Natural killer cell (primary cell): ENCODE results near the gene TGFBR1. TPM values are rescaled to one million over a fixed set of nuclear protein-coding genes. Genes with fewer than 3 reads are reported as not detected.

Experiments
- ATAC-seq, 3 donors: fragments of 150-1000 bp in 2 of 3; fragments of 200-7000 bp in 1 of 3; cut with Tn5 transposase; 1 replicate in 1 of 3; 2 replicates in 2 of 3; pipeline ENCODE4 v1.10.0; 2021; ENCODE audit warnings: mild to moderate bottlenecking in 2 of 3, moderate library complexity in 2 of 3
- DNase-seq, 2 donors: peaks; one replicate each; pipeline versions ENCODE4 v3.0.0 to v3.0.0-alpha.2; 2013 to 2021; ENCODE audit warnings: mixed read lengths in 1 of 2
- H3K27ac ChIP-seq: one replicate; pipeline ENCODE4 v1.5.1; 2013; ENCODE audit warnings: mild to moderate bottlenecking, low read length
- H3K27me3 ChIP-seq: one replicate; pipeline ENCODE4 v1.6.1; 2013; ENCODE audit warnings: low read length; ENCODE audit not compliant: control insufficient read depth, insufficient read depth
- H3K36me3 ChIP-seq: one replicate; pipeline ENCODE4 v1.6.1; 2013; ENCODE audit warnings: low read length; ENCODE audit not compliant: control insufficient read depth, insufficient read depth
- H3K4me1 ChIP-seq: one replicate; pipeline ENCODE4 v1.6.1; 2013; ENCODE audit warnings: low read length; ENCODE audit not compliant: control insufficient read depth, insufficient read depth
- H3K4me3 ChIP-seq: one replicate; pipeline ENCODE4 v1.5.1; 2013; ENCODE audit warnings: low read length
- H3K9me3 ChIP-seq: one replicate; pipeline ENCODE4 v1.6.1; 2013; ENCODE audit warnings: low read length; ENCODE audit not compliant: control insufficient read depth, insufficient read depth
- H3K27ac Mint-ChIP-seq, 2 donors: one replicate each; pipeline ENCODE4 v1.8.0; 2022; ENCODE audit warnings: mild to moderate bottlenecking in 2 of 2, mixed read lengths in 2 of 2, moderate library complexity in 1 of 2
- H3K27me3 Mint-ChIP-seq, 2 donors: one replicate each; pipeline ENCODE4 v1.8.0; 2022; ENCODE audit warnings: low read depth in 2 of 2, mixed read lengths in 2 of 2
- H3K36me3 Mint-ChIP-seq: one replicate; pipeline ENCODE4 v1.8.0; 2022; ENCODE audit warnings: mixed read lengths
- H3K4me1 Mint-ChIP-seq, 2 donors: one replicate each; pipeline ENCODE4 v1.8.0; 2022; ENCODE audit warnings: mixed read lengths in 2 of 2
- H3K4me3 Mint-ChIP-seq: one replicate; pipeline ENCODE4 v1.8.0; 2022; ENCODE audit warnings: mild to moderate bottlenecking, moderate library complexity, mixed read lengths
- H3K9me3 Mint-ChIP-seq, 2 donors: one replicate each; pipeline ENCODE4 v1.8.0; 2022; ENCODE audit warnings: mixed read lengths in 2 of 2
- CTCF ChIP-seq: fragments of 200-600 bp; IDR thresholded peaks from one replicate; pipeline ENCODE4 v1.8.0; 2022; ENCODE audit warnings: antibody characterized with exemption
- WGBS: methylation state at CpG from one replicate; pipeline ENCODE4 v1.1.7; 2013; ENCODE audit warnings: missing lambda C conversion rate; ENCODE audit not compliant: insufficient coverage; 5-methylcytosine and 5-hydroxymethylcytosine counted together
- intact Hi-C: fragments of 100-400 bp; cut with micrococcal nuclease; formaldehyde crosslinking; loops from one replicate; pipeline ENCODE4 v1.14.2; 2022
- total RNA-seq, 4 donors: library from RNA; stranded (reverse); fragments of 120-200 nt in 1 of 4; gene quantifications; one replicate each; pipeline versions ENCODE4 v1.2.3 to v1.2.4, GENCODE V29; 2013 to 2022

TGFBR1 gene
- total RNA-seq, 3 donors from 2014 or later (not counting 1 experiment from before 2014, with no cell fraction given) = 78.0 to 120 (median 113) TPM

GRCh38 chr9:99060621-99061020, 44.3 kb upstream of the TGFBR1 start:
- WGBS = 94% methylated on average over 2 of the region's 2 CpGs
- no peaks in the 10 kb centered on the region for H3K9me3 ChIP-seq
- Mint-ChIP-seq H3K4me1 (peaks cover 86% of the 10 kb centered on the region in 2 donors), H3K4me3 (peak overlapping the region; percentile 36), H3K27ac (peak overlapping the region; percentile 57 to 85), H3K36me3 (peaks cover 6% of the 10 kb centered on the region), H3K27me3 (no peaks in the 10 kb centered on the region), H3K9me3 (peaks cover 0 to 4% of the 10 kb centered on the region in 2 donors)
- no peak for TF ChIP-seq CTCF
- no peaks in the 10 kb centered on the region for H3K36me3 ChIP-seq
- H3K27me3 ChIP-seq = no peaks in the 10 kb centered on the region
- no peak for ATAC-seq
- no peak overlapping the region for H3K4me3 ChIP-seq
- peak overlapping the region; percentile 82 for H3K27ac ChIP-seq
- peaks cover 45% of the 10 kb centered on the region for H3K4me1 ChIP-seq
- no peak for DNase-seq
- intact Hi-C loops = no loop called here

GRCh38 chr9:99062549-99062948, 42.4 kb upstream of the TGFBR1 start:
- no peaks in the 10 kb centered on the region for H3K36me3 Mint-ChIP-seq
- intact Hi-C loops = no loop called here
- Histone ChIP-seq H3K36me3 (no peaks in the 10 kb centered on the region), H3K4me1 (peaks cover 33% of the 10 kb centered on the region), H3K27me3 (no peaks in the 10 kb centered on the region), H3K27ac (no peak overlapping the region), H3K9me3 (no peaks in the 10 kb centered on the region), H3K4me3 (no peak overlapping the region)
- DNase-seq (no peak), ATAC-seq (no peak)
- H3K27me3 Mint-ChIP-seq = no peaks in the 10 kb centered on the region
- H3K27ac Mint-ChIP-seq = no peak overlapping the region
- peaks cover 68 to 73% of the 10 kb centered on the region in 2 donors for H3K4me1 Mint-ChIP-seq
- TF ChIP-seq CTCF = no peak
- H3K9me3 Mint-ChIP-seq = peaks cover 0 to 2% of the 10 kb centered on the region in 2 donors
- no peak overlapping the region for H3K4me3 Mint-ChIP-seq
- 100% methylated on average over 1 of the region's 1 CpG for WGBS

GRCh38 chr9:99063522-99063921, 41.4 kb upstream of the TGFBR1 start:
- no peak for TF ChIP-seq CTCF
- WGBS = 100% methylated on average over 1 of the region's 1 CpG
- H3K36me3 ChIP-seq = no peaks in the 10 kb centered on the region
- Mint-ChIP-seq H3K9me3 (peaks cover 0 to 2% of the 10 kb centered on the region in 2 donors), H3K4me3 (no peak overlapping the region), H3K27me3 (no peaks in the 10 kb centered on the region), H3K4me1 (peaks cover 62 to 70% of the 10 kb centered on the region in 2 donors), H3K27ac (peak overlapping the region in 1 of 2 donors; percentile 13), H3K36me3 (no peaks in the 10 kb centered on the region)
- ATAC-seq (no peak), DNase-seq (no peak)
- intact Hi-C loops = no loop called here
- no peak overlapping the region for H3K27ac ChIP-seq
- H3K4me1 ChIP-seq = peaks cover 24% of the 10 kb centered on the region
- H3K9me3 ChIP-seq = no peaks in the 10 kb centered on the region
- no peak overlapping the region for H3K4me3 ChIP-seq
- no peaks in the 10 kb centered on the region for H3K27me3 ChIP-seq

GRCh38 chr9:99066571-99066970, 38.3 kb upstream of the TGFBR1 start:
- Mint-ChIP-seq H3K27me3 (no peaks in the 10 kb centered on the region), H3K9me3 (peaks cover 0 to 2% of the 10 kb centered on the region in 2 donors), H3K36me3 (no peaks in the 10 kb centered on the region), H3K4me3 (no peak overlapping the region), H3K4me1 (peaks cover 61 to 70% of the 10 kb centered on the region in 2 donors), H3K27ac (no peak overlapping the region)
- Histone ChIP-seq H3K4me1 (peaks cover 22% of the 10 kb centered on the region), H3K4me3 (no peak overlapping the region), H3K36me3 (no peaks in the 10 kb centered on the region), H3K27ac (no peak overlapping the region), H3K27me3 (no peaks in the 10 kb centered on the region), H3K9me3 (no peaks in the 10 kb centered on the region)
- intact Hi-C loops = no loop called here
- 100% methylated on average over 3 of the region's 3 CpGs for WGBS
- no peak for TF ChIP-seq CTCF
- ATAC-seq (no peak), DNase-seq (no peak)
